Astrocyte (in vitro differentiated cells and primary cell): ENCODE results near the gene FIZ1. TPM values are rescaled to one million over a fixed set of nuclear protein-coding genes. Genes with fewer than 3 reads are reported as not detected.
A peak's percentile ranks its signal among the peaks of the same experiment; 100 is the strongest.

ENCODE experiments used
- DNase-seq: peaks from one replicate; pipeline ENCODE4 v3.0.0-alpha.2; 2010; ENCODE audit warnings: low read depth
- FAIRE-seq: peaks from 2 replicates; lab custom pipeline; 2011; peaks lifted over from hg19 to GRCh38; lab: Jason Lieb, UNC
- H2AFZ ChIP-seq: 2 replicates; pipeline ENCODE4 v1.6.0; 2012; ENCODE audit warnings: low read depth, low read length, inconsistent platforms
- H3K27ac ChIP-seq: 2 replicates; pipeline ENCODE4 v1.5.1; 2011; ENCODE audit warnings: low read depth, low read length, inconsistent platforms
- H3K27me3 ChIP-seq: 2 replicates; pipeline ENCODE4 v1.6.0; 2011; ENCODE audit warnings: low read length, inconsistent platforms; ENCODE audit not compliant: insufficient read depth
- H3K36me3 ChIP-seq: 2 replicates; pipeline ENCODE4 v1.5.1; 2011; ENCODE audit warnings: low read length, inconsistent platforms; ENCODE audit not compliant: insufficient read depth
- H3K4me1 ChIP-seq: 2 replicates; pipeline ENCODE4 v1.5.1; 2011; ENCODE audit warnings: low read length, inconsistent platforms; ENCODE audit not compliant: insufficient read depth
- H3K4me2 ChIP-seq: 2 replicates; pipeline ENCODE4 v1.6.0; 2012; ENCODE audit warnings: low read length, inconsistent platforms
- H3K4me3 ChIP-seq: 2 replicates; pipeline ENCODE4 v1.5.1; 2011; ENCODE audit warnings: low read depth, mild to moderate bottlenecking, low read length, inconsistent platforms; ENCODE audit not compliant: insufficient read depth
- H3K79me2 ChIP-seq: 2 replicates; pipeline ENCODE4 v1.6.0; 2012; ENCODE audit warnings: mild to moderate bottlenecking, low read length, inconsistent platforms; ENCODE audit not compliant: insufficient read depth
- H3K9ac ChIP-seq: 2 replicates; pipeline ENCODE4 v1.6.0; 2012; ENCODE audit warnings: mild to moderate bottlenecking, low read length, inconsistent platforms
- H3K9me3 ChIP-seq: 2 replicates; pipeline ENCODE4 v1.5.1; 2012; ENCODE audit warnings: low read depth, mild to moderate bottlenecking, low read length, inconsistent platforms; ENCODE audit not compliant: insufficient read depth
- H4K20me1 ChIP-seq: 2 replicates; pipeline ENCODE4 v1.6.0; 2012; ENCODE audit warnings: low read length, inconsistent platforms; ENCODE audit not compliant: insufficient read depth
- H3K27ac Mint-ChIP-seq: one replicate; pipeline ENCODE4 v1.8.0; 2021; ENCODE audit warnings: mild to moderate bottlenecking, mixed read lengths; ENCODE audit not compliant: unreplicated experiment
- H3K27me3 Mint-ChIP-seq: one replicate; pipeline ENCODE4 v1.8.0; 2021; ENCODE audit warnings: low read depth, mixed read lengths; ENCODE audit not compliant: unreplicated experiment
- H3K36me3 Mint-ChIP-seq: one replicate; pipeline ENCODE4 v1.8.0; 2021; ENCODE audit warnings: low read depth, mixed read lengths; ENCODE audit not compliant: unreplicated experiment
- H3K4me1 Mint-ChIP-seq: one replicate; pipeline ENCODE4 v1.8.0; 2021; ENCODE audit warnings: low read depth, mixed read lengths; ENCODE audit not compliant: unreplicated experiment
- H3K4me3 Mint-ChIP-seq: one replicate; pipeline ENCODE4 v1.8.0; 2021; ENCODE audit warnings: mild to moderate bottlenecking, moderate library complexity, mixed read lengths; ENCODE audit not compliant: unreplicated experiment
- H3K9me3 Mint-ChIP-seq: one replicate; pipeline ENCODE4 v1.8.0; 2021; ENCODE audit warnings: mild to moderate bottlenecking, mixed read lengths; ENCODE audit not compliant: unreplicated experiment
- EZH2 ChIP-seq: IDR thresholded peaks from 2 replicates; pipeline ENCODE4 v1.6.1; 2012; ENCODE audit warnings: mild to moderate bottlenecking, low read length, inconsistent platforms; ENCODE audit not compliant: insufficient read depth
- total RNA-seq: library from RNA; stranded (reverse); gene quantifications from 2 replicates; pipeline ENCODE4 v1.2.1, GENCODE V29; 2021
- TF ChIP-seq, protein P1 (sequence below): IDR thresholded peaks from 2 replicates; pipeline ENCODE4 v1.5.1; 2011; ENCODE audit warnings: low read depth, mild to moderate bottlenecking, inconsistent platforms, low read length, moderate library complexity; ENCODE audit not compliant: insufficient read depth

The FIZ1 gene
- total RNA-seq, 1 donor from 2014 or later = 14.5 TPM

DNA sequence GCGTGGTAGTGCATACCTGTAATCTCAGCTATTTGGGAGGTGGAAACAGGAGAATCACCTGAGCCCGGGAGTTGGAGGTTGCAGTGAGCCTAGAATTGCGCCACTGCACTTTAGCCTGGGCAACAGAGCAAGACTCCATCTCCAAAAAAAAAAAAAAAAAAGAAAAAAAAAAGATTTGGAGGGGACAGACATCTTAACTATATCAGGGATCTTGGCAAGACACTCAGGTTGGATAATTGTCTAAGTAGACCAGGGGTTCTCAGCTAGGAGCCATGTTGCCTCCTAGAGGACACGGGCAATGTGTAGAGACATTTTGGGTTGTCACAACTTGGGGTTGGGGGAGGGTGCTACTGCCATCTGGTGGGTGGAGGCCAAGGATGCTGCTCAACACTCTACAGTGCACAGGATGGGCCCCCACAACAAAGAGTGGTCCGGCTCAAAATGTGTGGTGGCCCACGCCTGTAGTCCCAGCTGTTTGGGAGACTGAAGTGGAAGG, 39.6 kb upstream of the FIZ1 start:
- no peak for FAIRE-seq

DNA sequence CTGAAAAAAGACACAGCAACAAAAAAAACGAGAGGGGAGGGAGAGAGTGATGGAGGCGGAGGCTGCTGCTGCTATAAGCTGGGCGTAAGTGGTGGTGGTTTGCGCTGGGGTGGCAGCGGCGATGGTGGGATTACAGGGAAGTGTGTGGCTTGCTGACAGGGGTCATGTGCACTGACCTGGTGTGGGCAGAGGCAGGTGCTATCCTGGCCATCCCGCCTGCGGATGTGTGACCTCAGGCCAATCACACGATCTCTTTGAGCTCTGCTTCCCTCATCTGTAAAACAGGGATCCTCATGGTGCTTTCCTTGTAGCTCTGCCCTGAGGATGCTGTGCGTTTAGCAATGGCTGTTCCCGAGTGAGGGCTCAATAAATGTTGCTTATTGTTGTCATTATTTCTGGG, 38.2 kb upstream of the FIZ1 start:
- peaks cover 53% of the 10 kb centered on the region for H3K79me2 ChIP-seq
- H3K9me3 ChIP-seq = no peaks in the 10 kb centered on the region
- no peaks in the 10 kb centered on the region for H3K27me3 ChIP-seq
- Mint-ChIP-seq H3K27ac (no peak overlapping the region), H3K27me3 (no peaks in the 10 kb centered on the region), H3K4me1 (peaks cover 24% of the 10 kb centered on the region), H3K9me3 (peaks cover 3% of the 10 kb centered on the region), H3K4me3 (no peak overlapping the region), H3K36me3 (peaks cover 7% of the 10 kb centered on the region)
- TF ChIP-seq, protein P1, sequence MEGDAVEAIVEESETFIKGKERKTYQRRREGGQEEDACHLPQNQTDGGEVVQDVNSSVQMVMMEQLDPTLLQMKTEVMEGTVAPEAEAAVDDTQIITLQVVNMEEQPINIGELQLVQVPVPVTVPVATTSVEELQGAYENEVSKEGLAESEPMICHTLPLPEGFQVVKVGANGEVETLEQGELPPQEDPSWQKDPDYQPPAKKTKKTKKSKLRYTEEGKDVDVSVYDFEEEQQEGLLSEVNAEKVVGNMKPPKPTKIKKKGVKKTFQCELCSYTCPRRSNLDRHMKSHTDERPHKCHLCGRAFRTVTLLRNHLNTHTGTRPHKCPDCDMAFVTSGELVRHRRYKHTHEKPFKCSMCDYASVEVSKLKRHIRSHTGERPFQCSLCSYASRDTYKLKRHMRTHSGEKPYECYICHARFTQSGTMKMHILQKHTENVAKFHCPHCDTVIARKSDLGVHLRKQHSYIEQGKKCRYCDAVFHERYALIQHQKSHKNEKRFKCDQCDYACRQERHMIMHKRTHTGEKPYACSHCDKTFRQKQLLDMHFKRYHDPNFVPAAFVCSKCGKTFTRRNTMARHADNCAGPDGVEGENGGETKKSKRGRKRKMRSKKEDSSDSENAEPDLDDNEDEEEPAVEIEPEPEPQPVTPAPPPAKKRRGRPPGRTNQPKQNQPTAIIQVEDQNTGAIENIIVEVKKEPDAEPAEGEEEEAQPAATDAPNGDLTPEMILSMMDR = no peak
- no peak for TF ChIP-seq EZH2
- H4K20me1 ChIP-seq = peaks cover 14% of the 10 kb centered on the region
- no peak overlapping the region for H3K27ac ChIP-seq
- no peak overlapping the region for H2AFZ ChIP-seq
- H3K4me3 ChIP-seq = no peak overlapping the region
- no peak for FAIRE-seq
- no peaks in the 10 kb centered on the region for H3K36me3 ChIP-seq
- peak overlapping the region; percentile 12 for H3K4me2 ChIP-seq
- no peak for DNase-seq
- H3K9ac ChIP-seq = no peak overlapping the region
- H3K4me1 ChIP-seq = peaks cover 30% of the 10 kb centered on the region

More for the DNA sequence above, 39.6 kb upstream of the FIZ1 start:
- DNase-seq = no peak
- peaks cover 3% of the 10 kb centered on the region for H3K9me3 Mint-ChIP-seq
- no peaks in the 10 kb centered on the region for H3K27me3 Mint-ChIP-seq
- H3K4me3 ChIP-seq = no peak overlapping the region
- H2AFZ ChIP-seq = no peak overlapping the region
- H3K27ac ChIP-seq = no peak overlapping the region
- peaks cover 63% of the 10 kb centered on the region for H3K79me2 ChIP-seq
- peaks cover 38% of the 10 kb centered on the region for H3K4me1 ChIP-seq
- no peaks in the 10 kb centered on the region for H3K27me3 ChIP-seq
- no peak overlapping the region for H3K9ac ChIP-seq
- H3K4me1 Mint-ChIP-seq = peaks cover 28% of the 10 kb centered on the region
- no peaks in the 10 kb centered on the region for H3K9me3 ChIP-seq
- peak overlapping the region; percentile 82 for H3K4me3 Mint-ChIP-seq
- H3K36me3 ChIP-seq = no peaks in the 10 kb centered on the region
- peaks cover 14% of the 10 kb centered on the region for H4K20me1 ChIP-seq
- H3K4me2 ChIP-seq = no peak overlapping the region
- TF ChIP-seq EZH2 = no peak
- TF ChIP-seq, protein P1 = peak; percentile 14
- peaks cover 7% of the 10 kb centered on the region for H3K36me3 Mint-ChIP-seq
- peak overlapping the region; percentile 12 for H3K27ac Mint-ChIP-seq

DNA sequence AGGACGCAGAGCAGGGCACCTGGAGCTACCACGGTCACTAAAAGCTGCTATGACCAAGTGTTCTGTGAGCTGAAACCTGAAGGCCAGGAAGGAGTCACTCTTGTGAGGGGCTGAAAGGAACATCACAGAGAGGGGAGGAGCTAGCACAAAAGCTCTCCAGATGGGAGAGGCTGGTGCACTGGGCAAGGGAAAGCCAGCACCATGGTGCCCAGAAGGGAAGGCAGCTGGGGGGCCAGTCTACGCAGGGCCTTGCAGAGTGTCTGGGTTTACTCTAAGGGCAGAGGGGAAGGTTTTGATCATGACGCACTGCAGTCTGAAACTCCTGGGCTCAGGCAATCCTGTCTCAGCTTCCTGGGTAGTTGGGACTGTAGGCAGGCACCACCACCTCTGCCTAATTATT, 37.4 kb upstream of the FIZ1 start:
- H3K9me3 ChIP-seq = no peaks in the 10 kb centered on the region
- Mint-ChIP-seq H3K36me3 (peaks cover 7% of the 10 kb centered on the region), H3K27me3 (no peaks in the 10 kb centered on the region), H3K27ac (peak overlapping the region; percentile 38), H3K4me3 (peak overlapping the region; percentile 100), H3K4me1 (peaks cover 22% of the 10 kb centered on the region), H3K9me3 (peaks cover 3% of the 10 kb centered on the region)
- H3K79me2 ChIP-seq = peaks cover 48% of the 10 kb centered on the region
- peak overlapping the region; percentile 98 for H3K4me2 ChIP-seq
- no peak overlapping the region for H3K27ac ChIP-seq
- DNase-seq = no peak
- no peak overlapping the region for H2AFZ ChIP-seq
- no peaks in the 10 kb centered on the region for H3K27me3 ChIP-seq
- H3K9ac ChIP-seq = peak overlapping the region; percentile 100
- TF ChIP-seq EZH2 = no peak
- TF ChIP-seq, protein P1 = no peak
- peaks cover 25% of the 10 kb centered on the region for H3K4me1 ChIP-seq
- peaks cover 14% of the 10 kb centered on the region for H4K20me1 ChIP-seq
- H3K36me3 ChIP-seq = no peaks in the 10 kb centered on the region
- FAIRE-seq = no peak
- H3K4me3 ChIP-seq = no peak overlapping the region
